Activated CD4-positive, alpha-beta T cell treated with anti-CD3 and anti-CD28 coated beads for 4 hours (primary cell): ENCODE results near the gene OBSCN.

ENCODE experiments used
- DNase-seq, 2 donors: peaks; one replicate each; pipeline ENCODE4 v3.0.0-alpha.2; 2020

The OBSCN gene

GRCh38 chr1:228207851-228208821 is at the start of gene OBSCN:
OBSCN (plus strand) TSS chr1:228208044; CDS start chr1:228211784, 3,740 bp downstream.
- DNase-seq = no peak

- DNase-seq = no peak
These were observed 49.5 kb upstream of the OBSCN start for GRCh38 chr1:228158151-228159007.

GRCh38 chr1:228159008-228159665 is 48.7 kb upstream of the OBSCN start:
- DNase-seq = no peak

- no peak for DNase-seq
These were observed 47.6 kb upstream of the OBSCN start for GRCh38 chr1:228160201-228160761.

- DNase-seq = no peak
These were observed 46.5 kb upstream of the OBSCN start for GRCh38 chr1:228161362-228161761.

- no peak for DNase-seq
These were observed 46.0 kb upstream of the OBSCN start for GRCh38 chr1:228161866-228162265.

GRCh38 chr1:228162286-228163006 is 45.4 kb upstream of the OBSCN start:
- no peak for DNase-seq

GRCh38 chr1:228163007-228163753 is 44.7 kb upstream of the OBSCN start:
- DNase-seq = no peak

GRCh38 chr1:228163776-228164519 is 43.9 kb upstream of the OBSCN start:
- DNase-seq = no peak

GRCh38 chr1:228164561-228165371 is 43.1 kb upstream of the OBSCN start:
- DNase-seq = no peak

- DNase-seq = peak; percentile 99 to 100
These were observed 42.3 kb upstream of the OBSCN start, which contains the start of gene IBA57 for GRCh38 chr1:228165372-228166169. IBA57 (plus strand) TSS chr1:228165804; CDS start chr1:228165817, 13 bp downstream.

GRCh38 chr1:228166170-228166936 is 41.5 kb upstream of the OBSCN start:
- peak; percentile 55 to 58 for DNase-seq

- DNase-seq = no peak
These were observed 39.1 kb upstream of the OBSCN start for GRCh38 chr1:228168563-228169270.

GRCh38 chr1:228169345-228169744 is 38.5 kb upstream of the OBSCN start:
- no peak for DNase-seq

- no peak for DNase-seq
These were observed 37.2 kb upstream of the OBSCN start for GRCh38 chr1:228170666-228171065.

GRCh38 chr1:228171221-228171891 is 36.5 kb upstream of the OBSCN start:
- DNase-seq = no peak
